Stimulated activated CD8-positive, alpha-beta memory T cell treated with anti-CD3 and anti-CD28 coated beads, Interleukin-12 subunit alpha, Interleukin-12 subunit beta, amount 100 ng/mL, for 24 hours (primary cell): ENCODE results near the gene HOXC9.

Source experiments
- DNase-seq: peaks from one replicate; pipeline ENCODE4 v3.0.0-alpha.2; 2020; ENCODE audit errors: extremely low read depth

The HOXC9 gene

DNA sequence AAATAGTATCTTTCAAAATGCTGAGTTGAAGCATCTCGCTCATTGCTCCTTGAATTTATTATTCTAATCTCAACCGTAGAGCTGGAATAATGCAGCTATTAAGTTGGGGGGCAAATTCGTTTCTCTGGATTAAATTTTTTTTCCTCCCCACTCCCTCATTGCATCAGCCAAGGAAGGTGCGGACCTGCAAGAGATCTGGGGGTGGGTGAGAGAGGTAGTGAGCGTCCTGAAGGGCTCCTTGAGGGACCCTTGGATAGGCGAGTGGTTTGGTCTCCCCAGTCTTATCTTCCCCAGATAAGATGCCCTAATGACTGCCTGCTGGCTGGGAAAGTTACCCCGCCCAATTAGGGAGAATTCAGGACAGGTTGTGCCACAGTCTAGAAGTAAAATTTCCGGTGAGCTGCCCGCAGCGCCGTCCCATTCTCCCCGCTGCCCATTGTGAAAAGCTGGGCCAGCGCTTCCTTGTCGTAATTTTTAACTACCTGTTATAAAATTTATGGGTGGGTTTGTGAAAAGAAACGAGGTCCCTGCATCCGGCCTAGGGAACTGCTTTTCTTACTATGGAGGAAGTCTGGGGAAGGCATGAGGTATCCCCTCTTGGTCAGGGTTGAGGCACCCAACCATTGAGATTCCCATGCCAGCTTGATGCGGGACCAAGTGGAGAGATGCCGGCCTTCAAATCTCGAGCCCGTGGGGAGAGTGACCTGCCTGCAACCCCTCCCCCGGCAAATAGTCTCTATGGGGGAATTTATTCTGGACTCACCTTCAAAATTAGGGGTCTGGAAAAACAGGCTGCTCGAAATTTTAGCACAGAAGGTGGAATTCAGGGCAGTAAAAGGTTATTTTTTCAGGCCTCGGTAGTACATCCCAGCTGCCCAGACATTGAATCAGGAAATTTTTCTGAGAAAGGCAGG is 15.3 kb downstream of the HOXC9 start:
- no peak for DNase-seq

DNA sequence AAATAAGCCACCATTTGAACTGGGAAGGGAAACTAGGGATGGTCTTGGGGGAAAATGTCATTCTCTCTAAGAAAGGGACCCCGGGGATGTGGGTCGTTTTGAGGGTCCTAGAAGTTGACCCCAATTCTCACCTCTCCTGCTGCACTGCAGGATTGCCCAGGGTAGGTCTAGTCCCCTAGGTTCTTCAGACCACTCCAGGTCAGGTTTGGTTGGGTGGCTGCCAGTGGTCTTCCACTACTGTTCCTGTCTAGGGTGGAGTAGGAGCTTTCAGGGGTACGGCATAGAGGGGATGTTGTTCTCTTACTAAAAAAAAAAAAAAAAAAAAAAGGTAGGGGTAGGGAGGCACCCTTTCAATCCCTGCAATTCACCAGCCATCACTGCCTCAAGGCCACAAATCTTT is 16.1 kb downstream of the HOXC9 start:
- no peak for DNase-seq

DNA sequence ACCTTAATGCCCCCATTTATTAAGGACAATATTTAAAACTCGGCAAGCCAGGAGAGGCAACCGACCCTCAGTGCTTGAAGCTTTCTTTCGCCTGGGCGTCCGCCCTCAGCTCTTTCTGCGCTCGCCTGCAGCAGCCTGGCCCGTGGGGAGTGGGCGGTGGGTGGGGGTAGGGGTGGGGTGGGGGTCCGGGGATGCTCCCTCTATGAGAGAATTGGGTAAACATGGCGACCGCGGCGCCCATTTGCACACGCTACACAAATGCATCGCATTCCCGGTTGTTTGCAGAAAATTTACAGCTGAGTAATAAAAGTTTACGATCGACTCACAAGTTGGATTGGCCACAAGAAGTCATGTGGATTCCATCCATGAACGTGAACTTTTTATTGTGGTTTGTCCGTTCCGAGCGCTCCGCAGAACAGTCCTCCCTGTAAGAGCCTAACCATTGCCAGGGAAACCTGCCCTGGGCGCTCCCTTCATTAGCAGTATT is 16.6 kb downstream of the HOXC9 start:
- DNase-seq: no peak

DNA sequence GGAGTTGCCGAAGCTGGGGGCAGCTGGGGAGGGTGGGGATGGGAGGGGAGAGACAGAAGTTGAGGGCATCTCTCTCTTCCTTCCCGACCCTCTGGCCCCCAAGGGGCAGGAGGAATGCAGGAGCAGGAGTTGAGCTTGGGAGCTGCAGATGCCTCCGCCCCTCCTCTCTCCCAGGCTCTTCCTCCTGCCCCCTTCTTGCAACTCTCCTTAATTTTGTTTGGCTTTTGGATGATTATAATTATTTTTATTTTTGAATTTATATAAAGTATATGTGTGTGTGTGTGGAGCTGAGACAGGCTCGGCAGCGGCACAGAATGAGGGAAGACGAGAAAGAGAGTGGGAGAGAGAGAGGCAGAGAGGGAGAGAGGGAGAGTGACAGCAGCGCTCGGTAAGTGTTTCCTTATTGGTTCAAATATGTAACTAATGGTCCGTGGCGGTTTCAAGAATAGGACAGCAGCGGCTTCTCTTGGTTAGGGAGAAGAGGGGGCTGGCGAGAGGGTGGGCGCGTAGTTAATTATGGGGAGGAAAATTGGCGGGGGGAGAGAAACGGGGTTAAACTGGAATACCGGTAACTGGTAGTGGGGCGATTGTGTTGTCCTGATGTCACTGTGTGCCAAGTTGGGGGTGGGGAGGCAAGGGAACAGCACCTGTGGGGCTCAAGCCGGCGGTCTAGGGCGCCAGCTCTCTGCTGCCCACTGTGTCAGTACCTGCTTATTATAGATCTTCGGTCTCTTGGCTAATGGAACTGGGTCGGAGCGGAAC is 17.2 kb downstream of the HOXC9 start:
- DNase-seq: no peak

DNA sequence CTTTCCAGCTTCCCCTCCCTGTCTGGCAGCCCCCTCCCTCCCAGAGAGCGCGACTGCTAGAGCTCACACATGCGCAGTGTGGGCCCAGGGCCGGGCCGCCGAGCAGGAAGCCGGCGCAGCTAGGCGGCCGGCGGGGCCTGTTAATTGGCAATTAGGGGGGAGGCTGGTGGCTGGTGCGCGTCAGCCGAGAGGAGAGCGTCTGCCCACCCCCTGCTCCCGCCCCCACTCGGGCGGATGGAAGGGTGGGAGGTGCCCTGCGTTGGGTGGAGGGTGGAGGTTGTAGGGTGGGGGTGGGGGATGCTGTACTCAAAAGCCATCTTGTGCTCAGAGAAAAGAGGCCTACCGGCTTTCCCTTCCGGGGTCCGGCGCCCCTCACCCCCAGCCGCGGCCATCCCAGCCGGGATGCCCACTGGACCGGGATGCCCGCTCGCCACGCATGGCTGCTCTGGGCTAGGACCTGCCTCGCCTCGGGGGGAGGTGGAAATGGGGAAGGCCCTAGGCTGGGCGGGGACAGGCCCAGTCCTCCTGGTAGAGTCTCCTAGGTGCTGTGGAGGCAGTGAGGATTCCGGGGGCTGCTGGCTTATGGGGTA is 18.0 kb downstream of the HOXC9 start:
- DNase-seq: peak; percentile 51

DNA sequence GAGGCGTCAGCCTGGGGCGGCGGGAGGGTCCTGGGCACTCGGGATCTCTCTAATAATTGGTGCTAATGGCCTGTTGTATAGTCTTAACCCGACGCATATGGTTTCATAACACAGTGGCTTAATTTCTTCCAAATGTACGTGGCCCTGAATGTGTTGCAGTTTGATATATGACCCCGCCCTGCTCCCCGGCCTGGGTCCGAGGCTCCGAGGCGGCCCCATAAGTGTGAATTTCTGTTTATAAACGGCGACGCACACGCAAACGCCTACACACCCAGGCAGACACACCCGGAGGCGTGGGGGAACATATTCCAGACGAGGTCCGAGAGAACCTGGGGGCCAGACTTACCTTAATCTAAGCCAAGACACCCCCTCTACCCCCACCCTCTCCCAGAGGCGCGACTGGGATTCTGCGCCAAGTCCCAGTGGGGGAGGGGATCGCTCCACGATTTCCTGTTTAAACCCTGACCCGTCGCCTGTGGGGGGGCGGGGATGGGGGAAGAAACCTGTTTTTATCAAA is 18.6 kb downstream of the HOXC9 start:
- no peak for DNase-seq

DNA sequence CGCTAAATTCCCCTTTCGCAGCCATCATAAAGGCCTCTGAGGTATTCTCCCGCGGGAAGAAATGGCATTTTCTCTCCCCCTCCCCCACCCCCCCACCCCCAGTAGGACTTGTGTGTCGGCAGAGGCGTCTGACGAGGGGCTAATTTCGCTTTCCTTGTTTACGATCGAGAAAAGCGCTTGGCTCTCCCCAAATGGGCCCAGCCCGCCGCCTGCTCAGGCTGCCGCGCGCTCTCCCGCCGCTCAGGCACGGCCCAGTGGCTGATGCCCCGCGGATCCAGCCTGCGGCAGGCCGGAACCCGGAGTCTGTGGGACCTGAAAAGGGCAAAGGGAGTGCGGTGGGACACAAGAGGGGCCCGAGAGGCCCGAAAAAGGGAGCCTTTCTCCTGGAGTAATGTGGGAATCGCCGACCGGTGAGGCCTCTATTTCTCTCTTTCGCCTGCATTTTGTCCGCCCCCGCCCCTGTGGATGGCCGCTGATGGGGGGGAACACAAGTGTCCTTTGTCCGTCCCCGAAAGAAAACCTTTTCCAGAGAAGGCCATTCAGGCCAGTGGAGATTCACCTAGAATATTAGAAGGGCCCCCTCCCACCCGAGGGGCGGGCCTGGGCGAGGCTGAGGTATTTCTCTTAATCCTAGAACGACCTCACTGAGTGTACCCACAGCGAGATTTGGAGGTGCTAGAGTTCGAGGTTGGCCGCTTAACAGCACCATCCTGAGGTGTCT is 19.3 kb downstream of the HOXC9 start:
- no peak for DNase-seq

DNA sequence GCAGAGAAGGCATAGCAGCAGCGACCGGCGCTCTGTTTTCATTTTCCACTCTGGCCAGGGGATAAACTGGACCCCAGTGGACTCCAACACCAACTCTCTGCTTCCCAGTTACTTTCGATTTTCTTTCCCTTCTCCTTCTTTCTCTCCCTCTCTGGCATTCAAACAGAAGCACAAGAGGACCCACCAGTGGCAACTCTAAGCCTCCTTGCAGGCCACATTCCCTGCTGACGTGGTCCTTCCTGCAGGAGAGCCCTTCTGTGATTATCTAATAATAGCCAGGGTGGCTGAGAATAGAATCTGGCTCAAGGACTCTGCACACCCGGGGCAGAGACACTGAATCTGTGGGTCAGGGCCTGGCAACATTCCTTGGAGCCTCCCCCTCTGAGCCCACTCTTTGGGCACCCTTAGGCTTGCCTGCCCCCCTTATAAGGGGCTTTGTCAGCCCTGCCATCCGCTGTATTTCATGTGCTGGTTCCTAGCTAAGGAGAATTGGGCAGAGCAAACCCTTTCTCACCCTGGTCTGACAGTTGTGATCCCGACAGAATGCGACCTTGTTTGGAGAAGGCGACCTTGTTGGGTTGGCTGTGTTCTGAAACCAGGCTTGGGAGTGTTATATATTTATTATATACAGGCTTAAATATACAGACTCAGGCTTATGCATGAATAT is 20.1 kb downstream of the HOXC9 start:
- DNase-seq: no peak

DNA sequence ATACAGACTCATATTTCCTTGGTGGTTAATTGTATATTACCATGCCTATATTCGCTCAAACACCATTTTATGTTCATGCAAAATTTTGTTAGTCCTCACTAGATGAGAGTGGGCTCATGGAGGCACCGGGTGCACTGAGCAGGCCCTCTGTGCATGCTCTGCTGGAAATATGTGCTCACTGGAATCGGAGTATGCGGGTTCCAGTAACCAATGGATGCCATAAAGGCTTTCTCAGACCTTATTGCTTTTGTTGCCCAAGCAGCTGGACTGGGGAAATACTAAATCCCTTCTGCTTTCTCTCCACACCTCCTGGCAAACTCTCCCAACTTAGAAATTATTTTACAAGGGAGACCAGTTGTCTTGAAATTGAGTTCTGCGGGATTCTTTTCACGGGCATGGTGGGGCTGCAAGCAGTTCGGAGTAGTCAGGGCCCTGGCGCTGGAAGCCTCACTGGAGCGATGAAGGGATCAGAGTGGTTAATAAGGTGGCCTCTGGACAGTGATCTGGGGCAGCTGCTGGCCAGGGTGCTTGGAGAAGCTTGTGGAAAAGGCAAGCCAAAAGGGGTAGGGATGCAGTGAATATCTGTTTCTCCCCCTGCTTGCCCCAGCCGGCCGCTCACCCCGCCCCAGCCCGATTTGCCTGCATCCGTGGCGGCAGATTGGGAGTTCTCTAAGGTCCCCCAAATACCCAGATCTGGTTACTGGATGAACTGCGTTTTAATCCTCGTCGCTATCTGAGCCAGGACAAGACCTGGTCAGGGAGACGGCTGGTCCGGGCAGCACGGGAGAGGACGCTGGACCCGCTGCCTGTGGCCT is 20.8 kb downstream of the HOXC9 start:
- DNase-seq: no peak

DNA sequence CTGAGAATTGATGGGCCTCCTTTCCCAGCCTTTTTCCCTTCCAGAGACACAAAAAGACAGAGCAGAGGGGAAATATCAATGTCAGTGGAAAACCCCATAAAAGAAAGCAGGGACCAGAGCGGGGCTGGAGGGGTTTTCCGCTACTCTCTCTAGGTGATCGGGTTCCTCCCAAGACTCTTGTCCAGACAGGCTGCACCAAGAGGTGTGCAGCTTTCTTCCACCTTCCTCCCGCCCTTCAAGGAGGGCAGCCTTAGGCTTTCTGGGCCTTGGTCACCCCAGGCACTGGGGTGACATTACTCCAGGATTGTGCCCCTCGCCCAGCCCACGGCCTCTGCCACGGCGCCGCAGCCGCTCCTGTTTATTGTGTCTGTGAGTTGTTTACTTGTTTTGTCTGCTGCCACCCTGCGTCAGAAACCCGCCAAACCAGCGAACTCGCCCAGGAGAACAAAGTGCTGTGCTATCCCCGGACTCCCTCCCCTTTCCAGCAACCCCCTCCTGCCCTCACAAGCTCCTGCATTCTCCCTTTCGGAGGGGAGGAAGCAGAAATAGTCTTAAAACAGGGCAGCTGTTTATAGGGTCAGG is 21.6 kb downstream of the HOXC9 start:
- DNase-seq: no peak

DNA sequence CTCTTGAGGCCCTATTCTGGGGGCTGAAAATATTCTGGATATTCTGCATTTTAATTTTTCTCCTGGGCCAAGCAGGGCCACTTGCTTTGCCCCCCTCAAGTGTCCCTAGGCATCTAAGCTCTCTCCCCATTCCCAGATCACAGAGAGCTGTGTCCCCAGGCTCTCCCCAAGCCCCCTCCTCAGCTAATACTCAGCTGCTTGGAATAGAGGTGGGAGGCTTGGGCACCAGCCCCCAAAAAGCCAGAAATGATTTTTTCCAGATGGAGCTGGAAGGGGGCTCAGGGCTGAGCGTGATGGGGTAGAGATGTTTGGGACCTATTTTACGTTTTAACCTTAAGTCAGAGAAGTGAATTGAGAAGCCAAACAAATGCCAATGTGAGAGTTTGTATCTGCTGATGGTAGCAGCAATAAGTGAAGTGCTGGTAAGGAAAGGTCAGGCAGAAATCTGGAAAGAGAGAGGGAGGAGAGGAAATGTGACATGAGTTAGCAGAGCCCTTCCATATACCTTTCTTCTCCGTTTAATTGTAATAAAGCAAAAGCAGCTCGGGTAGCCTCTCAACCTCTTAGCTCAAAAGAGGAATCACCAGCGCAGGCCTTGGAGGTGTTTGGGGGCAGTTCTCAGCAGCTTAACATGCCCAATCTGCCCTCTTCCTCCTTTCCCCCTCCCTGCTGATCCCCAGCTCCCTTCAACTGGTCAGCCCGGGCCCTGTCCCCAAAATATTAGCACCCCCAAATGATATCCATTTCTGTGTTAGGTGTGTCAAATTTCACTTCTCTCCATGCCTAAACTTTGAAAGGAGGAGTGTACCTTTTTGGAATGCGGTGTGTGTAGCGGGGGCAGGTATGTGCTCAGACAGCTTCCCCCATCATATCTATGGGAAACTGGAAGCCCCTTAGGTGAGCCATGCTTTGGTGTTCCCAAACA is 23.3 kb downstream of the HOXC9 start:
- no peak for DNase-seq

DNA sequence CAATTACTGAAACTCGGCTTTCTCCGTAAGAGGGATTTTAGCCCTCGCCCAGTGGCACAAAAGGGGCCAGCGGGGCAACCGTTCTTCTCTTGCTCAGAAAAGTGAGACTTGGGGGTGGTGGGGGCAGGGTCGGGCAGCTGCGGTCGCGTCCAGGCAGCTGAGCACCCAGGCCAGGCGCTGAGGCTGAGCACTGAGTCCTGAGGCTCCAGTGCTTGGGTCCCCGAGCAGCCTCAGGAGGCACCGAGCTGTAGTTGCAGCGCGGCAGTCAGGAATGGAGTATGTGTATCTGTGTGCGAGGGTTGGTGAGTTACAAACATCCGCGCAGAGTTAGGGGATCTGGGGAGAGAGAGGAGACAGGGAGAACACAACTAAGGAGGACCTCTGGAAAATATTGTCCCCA is 24.2 kb downstream of the HOXC9 start:
- DNase-seq: no peak

DNA sequence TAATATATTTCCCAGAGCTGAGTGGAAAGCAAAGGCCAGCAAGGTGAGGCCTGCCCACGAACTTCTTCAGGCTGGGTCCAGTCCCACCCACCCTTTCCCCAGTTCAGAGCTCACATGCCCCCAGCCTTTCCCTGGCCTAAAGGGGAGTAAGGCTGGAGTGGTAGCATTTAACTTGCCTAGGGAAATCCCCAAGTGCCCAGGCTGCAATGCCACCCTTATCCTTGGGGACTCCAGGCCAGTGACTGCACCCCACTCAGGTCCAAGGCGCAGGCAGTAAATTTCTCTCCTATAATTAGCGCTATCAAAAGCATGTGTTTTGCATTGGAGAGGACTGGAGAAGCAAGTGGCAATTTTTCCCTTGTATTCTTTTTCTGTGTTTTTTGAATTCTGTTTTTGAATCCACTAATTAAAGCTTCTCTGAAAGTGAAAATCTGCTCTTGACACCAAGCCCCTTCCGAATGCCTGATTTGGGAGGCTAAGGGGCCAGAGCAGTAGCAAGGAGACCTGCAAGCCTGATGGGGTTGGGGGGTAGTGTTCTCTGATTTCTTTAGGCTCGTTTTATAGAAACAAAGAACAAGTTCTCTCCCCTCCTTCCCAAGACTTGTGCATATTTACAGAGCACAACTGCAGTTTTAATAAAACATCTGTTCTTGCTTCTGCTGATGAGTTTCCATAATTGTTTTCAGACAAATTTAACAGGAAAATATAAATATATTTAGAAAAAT is 24.8 kb downstream of the HOXC9 start:
- no peak for DNase-seq

DNA sequence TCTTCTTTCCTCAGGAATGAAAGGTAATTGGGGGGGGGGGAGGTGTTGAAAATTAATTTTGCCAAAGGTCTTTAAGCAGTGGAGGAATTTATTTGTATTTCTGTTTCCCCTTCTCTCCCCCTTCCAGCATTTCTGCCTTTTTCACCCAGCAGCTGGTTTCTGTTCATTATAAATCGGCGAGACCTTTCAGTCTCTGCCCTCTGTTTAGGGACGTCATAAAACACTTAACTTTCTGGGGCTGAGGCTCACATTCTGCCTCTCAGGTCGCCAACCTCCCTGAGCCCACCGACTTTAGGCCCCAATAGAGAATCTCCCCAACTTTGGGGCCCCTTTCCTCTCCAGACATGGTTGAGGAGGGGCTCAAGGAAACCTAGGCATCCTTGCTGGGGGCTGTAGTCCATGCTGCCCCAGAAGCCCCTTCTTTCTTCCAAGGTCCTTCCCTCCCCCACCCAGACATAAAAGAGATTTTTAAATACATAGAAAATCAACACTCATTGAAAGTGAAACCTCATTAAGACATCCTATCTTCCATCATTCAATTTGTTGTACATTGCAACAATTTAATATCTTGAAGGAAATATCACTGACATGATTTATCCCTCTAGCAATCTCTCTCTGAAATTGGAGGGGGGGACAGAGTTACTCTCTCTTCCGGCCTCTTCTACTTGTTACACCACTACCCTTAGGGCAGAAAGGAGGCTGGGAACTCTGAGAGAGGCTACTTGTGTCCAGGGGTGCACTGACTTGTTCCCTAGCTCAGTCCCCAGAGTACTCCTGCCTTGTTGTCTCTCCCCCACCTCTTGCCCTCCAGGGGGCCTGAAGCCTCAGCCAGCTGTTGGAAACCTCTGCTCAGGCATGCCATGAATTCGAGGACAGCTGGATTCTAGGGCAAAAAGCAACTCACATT is 25.8 kb downstream of the HOXC9 start:
- no peak for DNase-seq

DNA sequence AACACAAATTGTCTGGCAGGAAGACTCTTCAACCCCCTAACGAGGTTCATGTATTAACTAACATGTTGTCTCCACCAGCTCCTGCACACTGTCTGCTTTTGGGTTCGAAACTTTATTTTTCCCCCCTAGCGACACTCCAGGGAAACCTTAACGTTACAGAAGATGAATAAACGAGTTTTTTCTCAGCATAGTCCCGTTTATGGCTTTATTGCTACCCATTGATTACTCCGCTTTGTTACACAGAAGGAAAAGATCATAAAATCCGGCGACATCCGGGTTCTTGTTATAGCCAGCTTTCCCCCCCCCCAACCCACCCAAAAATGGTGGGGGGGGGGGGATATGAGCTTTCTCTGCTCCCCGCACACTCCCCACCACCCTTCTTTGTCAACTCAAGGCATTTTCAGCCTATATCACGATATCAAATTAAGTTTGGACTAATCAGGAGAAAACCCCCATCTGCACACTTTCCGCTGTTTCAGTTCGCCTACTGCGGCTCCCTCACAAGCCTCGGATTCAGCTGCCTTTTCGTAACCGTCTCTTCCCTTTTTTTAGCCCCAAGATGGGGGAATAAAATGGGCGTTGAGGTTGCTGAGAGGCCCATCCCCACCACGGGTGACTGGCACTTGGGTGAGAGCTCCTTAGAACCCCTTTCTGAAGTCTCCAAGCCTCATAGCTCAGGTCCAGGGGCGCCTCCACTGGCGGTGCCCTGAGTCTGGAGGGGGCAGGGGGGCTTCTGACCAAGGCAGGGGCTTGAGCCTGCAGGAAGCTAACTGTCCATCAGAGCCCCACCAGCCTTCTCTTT is 26.9 kb downstream of the HOXC9 start:
- no peak for DNase-seq

DNA sequence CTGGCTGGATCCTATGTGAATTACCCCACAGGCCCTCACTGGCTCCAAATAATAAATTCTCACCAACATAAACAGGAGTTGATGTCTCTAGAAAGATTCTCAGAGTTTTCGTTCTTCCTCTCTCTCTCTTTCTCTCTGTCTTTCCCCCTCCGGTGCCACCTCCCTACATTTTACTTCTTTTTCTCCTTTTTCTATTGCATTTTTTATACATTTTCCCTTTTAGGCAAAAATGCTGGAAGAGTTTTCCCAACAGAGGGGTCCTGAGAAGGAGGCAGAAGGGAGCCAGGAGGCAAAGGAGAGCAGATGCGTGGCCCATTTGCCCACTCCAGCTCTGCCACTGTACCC is 27.5 kb downstream of the HOXC9 start:
- DNase-seq: no peak
